Activated gamma-delta T cell (primary cell): ENCODE results near the gene NDFIP2.
"Not testable (repeated sequence)": the region's sequence is repeated elsewhere in the genome, so short reads cannot be mapped to it uniquely, and the experiment has no call there.

Experiments used
- DNase-seq: peaks from one replicate; lab custom pipeline; 2025; lab: John Stamatoyannopoulos, UW

Gene NDFIP2

GRCh38 chr13:79534596-79534995, 53.6 kb downstream of the NDFIP2 start:
- DNase-seq, result no peak

GRCh38 chr13:79538757-79539156, 57.8 kb downstream of the NDFIP2 start:
- DNase-seq, result no peak

GRCh38 chr13:79540504-79540903, 59.5 kb downstream of the NDFIP2 start:
- DNase-seq, result no peak

- no peak for DNase-seq
Measured at GRCh38 chr13:79541426-79542049, 60.6 kb downstream of the NDFIP2 start.

- no peak for DNase-seq
Measured at GRCh38 chr13:79543883-79544282, 62.9 kb downstream of the NDFIP2 start.

GRCh38 chr13:79547211-79548195, 66.5 kb downstream of the NDFIP2 start:
- no peak for DNase-seq

- no peak for DNase-seq
Measured at GRCh38 chr13:79548902-79549301, 67.9 kb downstream of the NDFIP2 start.

GRCh38 chr13:79549355-79550106, 68.6 kb downstream of the NDFIP2 start:
- no peak for DNase-seq

- DNase-seq, result no peak
Measured at GRCh38 chr13:79557666-79558065, 76.7 kb downstream of the NDFIP2 start.

GRCh38 chr13:79560954-79561353, 80.0 kb downstream of the NDFIP2 start:
- no peak for DNase-seq

- no peak for DNase-seq
Measured at GRCh38 chr13:79562557-79562956, 81.6 kb downstream of the NDFIP2 start.

GRCh38 chr13:79566118-79566517, 85.2 kb downstream of the NDFIP2 start:
- no peak for DNase-seq

GRCh38 chr13:79571147-79571546, 90.2 kb downstream of the NDFIP2 start:
- no peak for DNase-seq

GRCh38 chr13:79573892-79574291, 92.9 kb downstream of the NDFIP2 start:
- DNase-seq, result not testable (repeated sequence)

GRCh38 chr13:79581870-79582315, 100.9 kb downstream of the NDFIP2 start:
- no peak for DNase-seq

GRCh38 chr13:79582896-79583295, 101.9 kb downstream of the NDFIP2 start:
- DNase-seq, result no peak

- DNase-seq, result no peak
Measured at GRCh38 chr13:79585033-79585432, 104.1 kb downstream of the NDFIP2 start.

GRCh38 chr13:79589603-79590393, 108.8 kb downstream of the NDFIP2 start:
- no peak for DNase-seq

- DNase-seq, result no peak
Measured at GRCh38 chr13:79590394-79590676, 109.4 kb downstream of the NDFIP2 start.

- no peak for DNase-seq
Measured at GRCh38 chr13:79591493-79591892, 110.5 kb downstream of the NDFIP2 start.

- DNase-seq, result no peak
Measured at GRCh38 chr13:79593121-79593520, 112.2 kb downstream of the NDFIP2 start.
